COLO668 (cell line): ENCODE data around the gene COMMD1.
"Not testable (repeated sequence)": the region's sequence is repeated elsewhere in the genome, so short reads cannot be mapped to it uniquely, and the experiment has no call there.

ENCODE experiments used
- DNase-seq: peaks from one replicate; lab custom pipeline; 2025; ENCODE audit not compliant: unreplicated experiment; lab: John Stamatoyannopoulos, UW

COMMD1 gene

GRCh38 chr2:61962095-61962984 lies 56.9 kb downstream of the COMMD1 start:
- no peak for DNase-seq

DNA sequence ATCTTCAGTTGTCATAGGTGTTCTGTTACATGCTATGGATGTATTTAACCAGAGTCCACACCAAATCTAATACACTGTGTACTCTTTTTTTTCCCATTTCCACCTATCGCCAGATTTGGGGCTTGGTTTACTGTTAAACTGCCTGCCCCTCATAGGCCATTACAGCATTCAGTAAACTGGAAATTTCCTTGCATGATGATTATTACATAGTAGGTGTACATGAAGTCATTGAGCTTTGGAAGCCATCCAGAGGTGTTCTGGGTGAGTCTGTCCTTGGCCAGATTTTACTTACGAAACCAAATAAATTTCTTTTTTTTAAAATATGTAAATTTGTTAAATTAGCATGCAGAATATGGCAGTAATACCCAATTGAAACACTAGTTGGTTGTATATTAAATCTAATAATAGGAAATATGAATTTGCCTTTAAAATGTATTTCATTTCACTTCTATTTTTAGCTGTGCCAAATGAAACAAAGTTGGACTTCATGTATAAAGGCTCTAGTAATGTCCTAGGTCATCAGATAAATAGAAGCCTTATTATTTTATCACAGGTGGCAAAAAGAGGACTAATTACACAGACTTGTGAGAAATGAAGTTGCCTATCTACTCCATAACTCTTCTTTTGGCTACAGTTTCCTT lies 60.7 kb downstream of the COMMD1 start:
- no peak for DNase-seq

GRCh38 chr2:61967262-61967661 lies 61.8 kb downstream of the COMMD1 start:
- DNase-seq: no peak

- no peak for DNase-seq
Measured at GRCh38 chr2:61969376-61969775, 63.9 kb downstream of the COMMD1 start.

DNA sequence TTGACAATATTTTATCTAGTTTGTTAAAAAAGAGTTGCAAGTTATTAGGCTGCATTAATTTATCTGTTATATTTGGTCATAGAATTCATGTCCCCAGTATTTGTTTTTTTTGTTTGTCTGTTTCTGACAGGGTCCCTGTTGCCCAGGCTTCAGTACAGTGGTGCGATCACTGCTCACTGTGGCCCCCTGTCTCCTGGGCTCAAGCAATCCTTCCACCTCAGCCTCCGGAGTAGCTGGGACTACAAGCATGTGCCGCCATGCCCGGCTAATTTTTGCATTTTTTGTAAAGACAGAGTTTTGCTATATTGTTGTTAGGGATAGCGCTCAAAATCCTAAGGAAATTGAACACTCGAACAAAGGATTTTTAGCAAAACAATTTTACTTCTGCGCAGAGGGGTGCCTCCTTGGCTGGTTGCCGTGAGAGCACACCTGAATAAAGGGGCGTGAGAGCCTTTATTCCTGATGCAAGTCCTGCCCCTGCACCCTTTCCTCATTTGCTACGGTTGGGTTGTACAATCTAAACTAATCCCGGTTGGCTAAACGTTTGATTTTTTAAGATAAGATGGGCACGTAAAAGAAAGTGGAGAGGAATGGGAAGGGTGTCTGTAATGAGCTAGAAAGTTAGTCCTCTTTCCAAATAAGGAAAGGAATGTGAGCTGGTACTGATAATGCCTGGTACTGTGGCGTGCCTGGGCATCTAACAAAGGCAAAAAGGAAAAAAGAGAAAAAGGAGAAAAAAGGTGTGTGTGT lies 65.5 kb downstream of the COMMD1 start:
- DNase-seq: no peak

DNA sequence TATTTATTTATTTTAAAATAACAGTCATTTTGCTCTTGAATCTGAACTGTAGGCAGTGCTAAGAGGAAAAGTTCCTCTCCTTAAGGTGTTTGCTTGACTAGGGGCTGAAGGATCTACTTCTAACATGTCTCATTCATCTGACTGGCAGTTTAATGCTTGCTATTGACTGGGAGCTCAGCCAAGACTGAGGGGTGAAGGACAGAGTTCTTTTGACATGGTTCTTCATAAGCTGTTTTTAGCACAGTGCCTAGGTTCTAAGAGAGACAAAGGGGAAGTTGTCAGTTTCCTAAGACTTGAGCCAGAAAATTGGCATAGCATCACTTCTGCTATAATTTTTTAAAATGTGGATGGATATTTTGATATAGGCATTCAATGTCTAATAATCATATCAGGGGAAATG lies 73.0 kb downstream of the COMMD1 start:
- DNase-seq: no peak

DNA sequence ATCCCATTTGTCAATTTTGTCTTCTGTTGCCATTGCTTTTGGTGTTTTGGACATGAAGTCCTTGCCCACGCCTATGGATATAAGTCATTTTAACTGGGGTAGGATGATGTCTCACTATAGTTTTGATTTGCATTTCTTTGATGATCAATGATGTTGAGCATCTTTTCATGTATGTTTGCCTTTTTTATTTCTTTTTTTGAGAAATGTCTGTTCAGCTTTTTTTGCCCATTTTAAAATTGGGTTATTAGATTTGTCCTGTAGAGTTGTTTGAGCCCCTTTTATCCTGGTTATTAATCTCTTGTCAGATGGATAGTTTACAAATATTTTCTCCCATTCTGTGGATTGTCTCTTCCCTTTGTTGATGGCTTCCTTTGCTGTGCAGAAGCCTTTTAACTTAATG lies 75.3 kb downstream of the COMMD1 start:
- no peak for DNase-seq

- no peak for DNase-seq
Measured at GRCh38 chr2:61984682-61985081, 79.2 kb downstream of the COMMD1 start.

- DNase-seq: no peak
Measured at GRCh38 chr2:61988462-61989366, 83.2 kb downstream of the COMMD1 start.

GRCh38 chr2:61993422-61994024 lies 88.0 kb downstream of the COMMD1 start:
- peak; percentile 22 for DNase-seq

DNA sequence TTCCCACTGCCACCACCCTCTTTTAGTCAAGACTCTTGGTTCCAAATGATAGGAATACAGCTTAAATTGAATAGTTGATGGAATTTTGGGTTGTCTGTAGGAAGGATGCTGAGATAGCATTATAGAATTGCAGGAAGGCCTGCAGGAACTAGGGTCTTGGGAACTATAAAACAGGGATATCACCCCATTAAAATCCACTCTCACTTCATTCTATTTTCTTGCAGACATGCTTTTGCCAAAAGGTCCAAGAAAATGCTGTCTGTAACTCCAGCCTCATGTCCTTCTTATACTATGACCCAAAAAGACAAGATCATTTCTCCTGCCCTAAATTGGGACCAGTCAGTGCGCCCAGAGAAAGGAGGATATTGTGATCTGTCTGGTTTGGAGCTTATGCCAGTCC lies 89.1 kb downstream of the COMMD1 start:
- no peak for DNase-seq

- no peak for DNase-seq
Measured at GRCh38 chr2:61995065-61995464, 89.6 kb downstream of the COMMD1 start.

DNA sequence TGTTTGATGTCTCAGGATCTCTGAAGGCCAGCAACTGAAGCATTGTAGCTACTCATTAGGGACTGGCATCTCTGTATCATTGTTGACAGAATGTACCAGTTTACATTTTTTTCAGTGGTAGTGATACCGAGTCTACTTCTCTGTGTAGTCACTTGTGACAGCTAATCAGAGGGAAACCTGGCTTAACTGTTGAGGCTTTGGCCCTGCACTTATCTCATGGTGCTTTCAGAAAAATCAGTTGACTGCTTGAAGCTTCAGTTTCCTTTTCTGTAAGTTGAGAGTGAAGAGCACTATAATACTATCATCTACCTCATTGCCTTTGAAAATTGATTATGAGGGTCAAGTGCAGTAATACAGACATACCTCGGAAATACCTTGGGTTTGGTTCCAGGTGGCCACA lies 90.0 kb downstream of the COMMD1 start:
- DNase-seq: no peak

- DNase-seq: no peak
Measured at GRCh38 chr2:61998426-61998825, 93.0 kb downstream of the COMMD1 start.

DNA sequence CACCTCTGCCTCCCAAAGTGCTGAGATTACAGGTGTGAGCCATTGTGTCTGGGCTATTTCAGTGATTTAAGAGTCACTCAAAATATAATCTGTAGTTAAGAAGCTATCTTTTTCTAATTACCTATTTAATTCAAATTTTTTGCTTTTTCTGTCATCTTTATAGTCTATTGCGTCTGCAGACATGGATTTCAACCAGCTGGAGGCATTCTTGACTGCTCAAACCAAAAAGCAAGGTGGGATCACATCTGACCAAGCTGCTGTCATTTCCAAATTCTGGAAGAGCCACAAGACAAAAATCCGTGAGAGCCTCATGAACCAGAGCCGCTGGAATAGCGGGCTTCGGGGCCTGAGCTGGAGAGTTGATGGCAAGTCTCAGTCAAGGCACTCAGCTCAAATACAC lies 95.1 kb downstream of the COMMD1 start:
- DNase-seq: no peak

- no peak for DNase-seq
Measured at GRCh38 chr2:62001431-62001830, 96.0 kb downstream of the COMMD1 start.

- not testable (repeated sequence) for DNase-seq
Measured at GRCh38 chr2:62004428-62004827, 99.0 kb downstream of the COMMD1 start.

GRCh38 chr2:62007555-62007954 lies 102.1 kb downstream of the COMMD1 start:
- DNase-seq: no peak

- DNase-seq: no peak
Measured at GRCh38 chr2:62010632-62011256, 105.3 kb downstream of the COMMD1 start.

GRCh38 chr2:62013641-62014040 lies 108.2 kb downstream of the COMMD1 start:
- no peak for DNase-seq
